HCT116 (cell line): Measurements from ENCODE around the gene RAB9A. TPM values are rescaled to one million over a fixed set of nuclear protein-coding genes. Genes with fewer than 3 reads are reported as not detected.

Experiments used
- ATAC-seq: fragments of 200-7000 bp; cut with Tn5 transposase; 2 replicates; pipeline ENCODE4 v1.9.1; 2020; ENCODE audit warnings: mild to moderate bottlenecking, moderate library complexity
- BruUV-seq: library from RNA; stranded (reverse); fragments of 400-500 nt; replicated peaks from 2 replicates; lab custom pipeline; 2021; lab: Mats Ljungman, UMichigan
- CTCF ChIA-PET: fragments of 300-600 bp; sonication (Branson Sonifier 250); formaldehyde crosslinking; loops from one replicate; lab custom pipeline; 2021; ENCODE audit warnings: antibody characterized with exemption; lab: Charles Lee
- POLR2A ChIA-PET: fragments of 300-600, 350-600 bp; sonication (Branson Sonifier 250); formaldehyde crosslinking; loops from one replicate; lab custom pipeline; 2021; ENCODE audit warnings: antibody characterized with exemption; lab: Charles Lee
- RAD21 ChIA-PET, 2 experiments: fragments of 300-600 bp; sonication (Branson Sonifier 250); formaldehyde crosslinking; loops; one replicate each; lab custom pipeline; 2023; ENCODE audit warnings: low total read pairs in 2 of 2; ENCODE audit not compliant: uncharacterized antibody in 2 of 2, unreplicated experiment in 2 of 2, low non-redundant PET in 1 of 2; lab: Charles Lee
- DNase-seq: peaks from one replicate; pipeline ENCODE4 v3.0.0-alpha.2; 2010; ENCODE audit warnings: low read depth, low spot score
- H2AFZ ChIP-seq: fragments of 200-600 bp; shearing (Covaris generic), sonication (generic); 2 replicates; pipeline ENCODE4 v1.6.1; 2017; ENCODE audit warnings: low read depth, mixed run types, mixed read lengths, antibody characterized with exemption, low read length; ENCODE audit not compliant: poor library complexity, severe bottlenecking
- H3K27ac ChIP-seq: 2 replicates; pipeline ENCODE4 v1.5.1; 2012; ENCODE audit warnings: low read depth, low read length
- H3K27me3 ChIP-seq: fragments of 200-600 bp; sonication (generic); 2 replicates; pipeline ENCODE4 v1.6.1; 2016; ENCODE audit warnings: mixed run types, low read length, mixed read lengths; ENCODE audit not compliant: insufficient read depth
- H3K36me3 ChIP-seq, 2 experiments: fragments of 200-500 bp in 1 of 2; fragments of 200-600 bp in 1 of 2; sonication (Bioruptor generic) in 1 of 2; sonication (generic) in 1 of 2; 2 replicates each; pipeline versions ENCODE4 v1.5.1 to v1.6.1; 2014 to 2016; ENCODE audit warnings: low read length in 2 of 2, inconsistent platforms in 1 of 2, mixed read lengths in 1 of 2, mixed run types in 1 of 2; ENCODE audit not compliant: insufficient read depth in 2 of 2, control insufficient read depth in 1 of 2
- H3K4me1 ChIP-seq, 2 experiments: fragments of 200-600 bp in 1 of 2; sonication (generic) in 1 of 2; 2 replicates each; pipeline versions ENCODE4 v1.5.1 to v1.6.1; 2012 to 2017; ENCODE audit warnings: low read length in 2 of 2, inconsistent platforms in 1 of 2, mild to moderate bottlenecking in 1 of 2, mixed read lengths in 1 of 2, mixed run types in 1 of 2, moderate library complexity in 1 of 2; ENCODE audit not compliant: insufficient read depth in 2 of 2, control insufficient read depth in 1 of 2
- H3K4me2 ChIP-seq: fragments of 200-600 bp; sonication (generic); 2 replicates; pipeline ENCODE4 v1.6.1; 2017; ENCODE audit warnings: mixed run types, low read length, mixed read lengths
- H3K4me3 ChIP-seq, 2 experiments: fragments of 200-600 bp in 1 of 2; sonication (generic) in 1 of 2; replicated peaks in 1 of 2; 2 replicates each; pipeline ENCODE4 v1.5.1; 2011 to 2016; ENCODE audit warnings: low read length in 2 of 2, control low read depth in 1 of 2, low read depth in 1 of 2, mild to moderate bottlenecking in 1 of 2, mixed read lengths in 1 of 2, mixed run types in 1 of 2
- H3K79me2 ChIP-seq: fragments of 200-600 bp; sonication (generic); 2 replicates; pipeline ENCODE4 v1.6.1; 2017; ENCODE audit warnings: mild to moderate bottlenecking, mixed run types, low read length, moderate library complexity, mixed read lengths; ENCODE audit not compliant: insufficient read depth
- H3K9ac ChIP-seq: fragments of 200-600 bp; sonication (generic); 2 replicates; pipeline ENCODE4 v1.6.1; 2016; ENCODE audit warnings: low read length, mixed read lengths
- H3K9me2 ChIP-seq: fragments of 200-600 bp; sonication (generic), shearing (Covaris generic); 2 replicates; pipeline ENCODE4 v1.6.1; 2017; ENCODE audit warnings: mixed run types, mild to moderate bottlenecking, moderate library complexity; ENCODE audit not compliant: insufficient read depth
- H3K9me3 ChIP-seq, 2 experiments: fragments of 200-500 bp in 1 of 2; fragments of 200-600 bp in 1 of 2; sonication (Bioruptor generic) in 1 of 2; sonication (generic) in 1 of 2; 2 replicates each; pipeline ENCODE4 v1.6.1; 2014 to 2017; ENCODE audit warnings: low read length in 2 of 2, mixed read lengths in 2 of 2, inconsistent platforms in 1 of 2, low read depth in 1 of 2, mild to moderate bottlenecking in 1 of 2, mixed run types in 1 of 2, moderate library complexity in 1 of 2; ENCODE audit not compliant: control insufficient read depth in 1 of 2, insufficient read depth in 1 of 2
- H4K20me1 ChIP-seq: fragments of 200-600 bp; sonication (generic), shearing (Covaris generic); 2 replicates; pipeline ENCODE4 v1.6.1; 2017; ENCODE audit warnings: mixed run types, mild to moderate bottlenecking, moderate library complexity; ENCODE audit not compliant: insufficient read depth
- CBX3 ChIP-seq: IDR thresholded peaks from 2 replicates; pipeline ENCODE4 v1.6.1; 2012; ENCODE audit warnings: low read depth
- CEBPB ChIP-seq: IDR thresholded peaks from 2 replicates; pipeline ENCODE4 v1.6.1; 2012; ENCODE audit warnings: low read depth
- EGR1 ChIP-seq: IDR thresholded peaks from 2 replicates; pipeline ENCODE4 v1.6.1; 2012; ENCODE audit warnings: low read depth
- ELF1 ChIP-seq: IDR thresholded peaks from 2 replicates; pipeline ENCODE4 v1.6.1; 2012; ENCODE audit warnings: low read depth, borderline replicate concordance
- EZH2 ChIP-seq: fragments of 200-600 bp; sonication (generic); IDR thresholded peaks from 2 replicates; pipeline ENCODE4 v1.6.1; 2017; ENCODE audit warnings: antibody characterized with exemption, mixed run types
- EZH2phosphoT487 ChIP-seq: fragments of 200-600 bp; IDR thresholded peaks from 2 replicates; pipeline ENCODE4 v1.6.1; 2018; ENCODE audit warnings: antibody characterized with exemption, borderline replicate concordance
- JUND ChIP-seq: IDR thresholded peaks from 2 replicates; pipeline ENCODE4 v1.6.1; 2012
- POLR2A ChIP-seq: IDR thresholded peaks from 2 replicates; pipeline ENCODE4 v1.7.0; 2011; ENCODE audit warnings: borderline replicate concordance; ENCODE audit not compliant: insufficient read depth, insufficient read length; ENCODE audit errors: extremely low read depth
- POLR2AphosphoS5 ChIP-seq: IDR thresholded peaks from 2 replicates; pipeline ENCODE4 v1.6.1; 2011; ENCODE audit warnings: mild to moderate bottlenecking, low read depth, low read length, moderate library complexity
- YY1 ChIP-seq: IDR thresholded peaks from 2 replicates; pipeline ENCODE4 v1.6.1; 2011; ENCODE audit warnings: low read length, low read depth, moderate library complexity, mild to moderate bottlenecking; ENCODE audit not compliant: insufficient replicate concordance; ENCODE audit errors: extremely low read depth
- ZFX ChIP-seq: fragments of 450-650 bp; IDR thresholded peaks from 2 replicates; pipeline ENCODE4 v1.6.1; 2017
- ZNF274 ChIP-seq: fragments of 200-500 bp; sonication (Bioruptor generic); IDR thresholded peaks from 2 replicates; pipeline ENCODE4 v1.6.1; 2014; ENCODE audit warnings: mild to moderate bottlenecking, low read depth, low read length, inconsistent platforms
- intact Hi-C: fragments of 100-400 bp; cut with micrococcal nuclease; formaldehyde crosslinking; loops from 2 replicates; pipeline ENCODE4 v1.10.0; 2022
- total RNA-seq: library from RNA; stranded (reverse); gene quantifications from one replicate; pipeline ENCODE4 v1.2.1, GENCODE V29; 2021; ENCODE audit not compliant: unreplicated experiment
- TF ChIP-seq, protein P1 (sequence below), 3 experiments: fragments of 200-600 bp in 1 of 3; sonication (generic) in 1 of 3; IDR thresholded peaks in 2 of 3; conservative IDR thresholded peaks in 1 of 3; 2 replicates each; pipeline ENCODE4 v1.5.1; 2012 to 2017; ENCODE audit warnings: low read depth in 2 of 3, low read length in 2 of 3, antibody characterized with exemption in 1 of 3, borderline replicate concordance in 1 of 3, control low read depth in 1 of 3, mild to moderate bottlenecking in 1 of 3, mixed read lengths in 1 of 3, mixed run types in 1 of 3, moderate library complexity in 1 of 3; ENCODE audit not compliant: insufficient read depth in 1 of 3
- TF ChIP-seq, protein P2 (sequence below): IDR thresholded peaks from 2 replicates; pipeline ENCODE4 v1.6.1; 2012
- TF ChIP-seq, protein P3 (sequence below): IDR thresholded peaks from 2 replicates; pipeline ENCODE4 v1.6.1; 2012; ENCODE audit warnings: low read depth
- TF ChIP-seq, protein P4 (sequence below): IDR thresholded peaks from 2 replicates; pipeline ENCODE4 v1.6.1; 2011; ENCODE audit warnings: mild to moderate bottlenecking, low read length, moderate library complexity; ENCODE audit not compliant: insufficient replicate concordance; ENCODE audit errors: extremely low read depth

RAB9A gene
- total RNA-seq, 1 experiment from 2014 or later = 23.9 TPM

DNA sequence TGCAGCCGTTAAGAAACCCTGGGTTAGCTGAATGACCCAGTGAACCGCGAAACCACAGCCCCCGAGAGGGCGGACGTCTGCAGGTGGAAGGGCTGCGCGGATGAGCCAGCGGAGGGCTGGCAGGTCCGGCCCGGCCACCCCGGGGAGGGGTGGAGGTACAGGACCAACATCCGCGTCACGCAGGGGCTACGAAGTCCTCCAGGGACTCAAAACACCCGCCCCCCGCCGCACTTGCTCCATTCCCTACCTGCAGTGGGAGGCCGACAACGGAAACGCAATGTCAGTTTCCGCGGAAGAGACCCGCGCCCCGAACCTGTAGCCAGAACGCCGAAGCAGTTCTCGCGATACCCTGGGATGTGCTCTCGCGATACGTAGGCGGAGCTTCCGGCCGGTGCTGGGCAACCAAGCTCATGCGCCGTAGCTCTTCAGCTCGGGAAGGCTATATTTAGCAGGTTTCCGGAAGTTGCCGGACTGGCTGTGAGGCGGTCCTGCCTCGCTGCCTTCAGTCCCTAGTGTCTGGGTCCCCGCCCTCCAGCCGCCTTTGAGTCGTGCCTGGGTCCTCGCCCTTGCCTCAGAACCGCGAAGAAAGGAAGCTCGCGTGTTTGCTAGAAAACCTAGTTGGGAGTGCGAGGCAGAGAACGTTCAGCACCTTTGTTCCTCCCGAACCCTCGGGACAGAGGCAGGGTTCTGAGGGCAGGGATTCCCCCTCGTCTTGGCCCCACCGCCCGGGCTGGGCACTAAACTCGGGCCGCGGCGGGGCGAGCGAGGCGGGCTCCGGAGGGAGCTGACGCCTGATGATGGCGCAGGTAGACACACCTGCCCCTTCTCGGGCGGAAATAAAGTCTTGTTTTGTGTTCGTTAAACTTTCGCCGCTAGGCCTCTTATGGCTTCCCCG lies 45.6 kb downstream of the RAB9A start, which contains the start of the genes OFD1 and TRAPPC2 (continued):
- TF ChIP-seq, protein P1, sequence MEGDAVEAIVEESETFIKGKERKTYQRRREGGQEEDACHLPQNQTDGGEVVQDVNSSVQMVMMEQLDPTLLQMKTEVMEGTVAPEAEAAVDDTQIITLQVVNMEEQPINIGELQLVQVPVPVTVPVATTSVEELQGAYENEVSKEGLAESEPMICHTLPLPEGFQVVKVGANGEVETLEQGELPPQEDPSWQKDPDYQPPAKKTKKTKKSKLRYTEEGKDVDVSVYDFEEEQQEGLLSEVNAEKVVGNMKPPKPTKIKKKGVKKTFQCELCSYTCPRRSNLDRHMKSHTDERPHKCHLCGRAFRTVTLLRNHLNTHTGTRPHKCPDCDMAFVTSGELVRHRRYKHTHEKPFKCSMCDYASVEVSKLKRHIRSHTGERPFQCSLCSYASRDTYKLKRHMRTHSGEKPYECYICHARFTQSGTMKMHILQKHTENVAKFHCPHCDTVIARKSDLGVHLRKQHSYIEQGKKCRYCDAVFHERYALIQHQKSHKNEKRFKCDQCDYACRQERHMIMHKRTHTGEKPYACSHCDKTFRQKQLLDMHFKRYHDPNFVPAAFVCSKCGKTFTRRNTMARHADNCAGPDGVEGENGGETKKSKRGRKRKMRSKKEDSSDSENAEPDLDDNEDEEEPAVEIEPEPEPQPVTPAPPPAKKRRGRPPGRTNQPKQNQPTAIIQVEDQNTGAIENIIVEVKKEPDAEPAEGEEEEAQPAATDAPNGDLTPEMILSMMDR (IDR thresholded peaks at IDR 0.05 in 2 of 3, conservative IDR thresholded peaks at IDR 0.05 in 1 of 3; ENCODE audit: borderline replicate concordance in 1 of 3, insufficient read depth in 1 of 3, low read depth in 2 of 3, low read length in 2 of 3) = no peak
- TF ChIP-seq ZFX (peak; percentile 47; the same call in 1 of the 2 replicates), JUND (no peak), ZNF274 (no peak), EZH2 (no peak), EGR1 (no peak), ELF1 (peak; percentile 54; the same call in 1 of the 2 replicates), CBX3 (no peak), POLR2AphosphoS5 (peak; percentile 84)
- TF ChIP-seq, protein P2, sequence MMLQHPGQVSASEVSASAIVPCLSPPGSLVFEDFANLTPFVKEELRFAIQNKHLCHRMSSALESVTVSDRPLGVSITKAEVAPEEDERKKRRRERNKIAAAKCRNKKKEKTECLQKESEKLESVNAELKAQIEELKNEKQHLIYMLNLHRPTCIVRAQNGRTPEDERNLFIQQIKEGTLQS = no peak

DNA sequence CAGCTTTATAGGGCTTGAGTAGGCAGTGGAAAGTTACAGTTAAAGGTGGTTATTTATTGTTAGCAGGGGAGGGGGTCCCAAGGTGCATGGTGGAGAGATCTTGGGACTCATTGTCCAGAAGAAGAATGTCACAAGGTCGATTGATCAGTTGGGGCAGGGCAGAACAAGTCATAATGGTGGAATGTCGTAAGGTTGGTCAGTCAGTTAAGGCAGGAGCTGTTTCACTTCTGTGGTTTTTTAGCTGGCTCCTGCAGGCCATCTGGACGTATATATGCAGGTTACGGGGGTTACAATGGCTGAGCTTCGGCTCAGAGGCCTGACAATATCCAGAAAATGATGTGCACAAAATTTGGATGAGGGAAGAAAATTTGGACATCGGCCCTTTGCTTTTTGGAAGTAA lies 52.8 kb downstream of the RAB9A start:
- H3K4me1 ChIP-seq = no peaks in the 10 kb centered on the region
- intact Hi-C loops = no loop called here
- no peak overlapping the region for H3K4me3 ChIP-seq
- ChIA-PET RAD21 (no interaction called here), POLR2A (no interaction called here), CTCF (no interaction called here)
- no peak overlapping the region for H3K9ac ChIP-seq
- H2AFZ ChIP-seq = no peak overlapping the region
- no TSS peak for BruUV-seq
- H4K20me1 ChIP-seq = no peaks in the 10 kb centered on the region
- no peaks in the 10 kb centered on the region for H3K79me2 ChIP-seq
- H3K4me2 ChIP-seq = no peak overlapping the region
- H3K27ac ChIP-seq = no peak overlapping the region
- no peaks in the 10 kb centered on the region for H3K9me3 ChIP-seq
- H3K27me3 ChIP-seq = no peaks in the 10 kb centered on the region
- ATAC-seq = no peak
- no peak for DNase-seq
- H3K9me2 ChIP-seq = no peaks in the 10 kb centered on the region
- peaks cover 4 to 7% of the 10 kb centered on the region in 2 experiments; a peak in 3 of 4 replicates for H3K36me3 ChIP-seq
- TF ChIP-seq POLR2A (no peak), EZH2 (no peak), YY1 (no peak), ELF1 (no peak), EZH2phosphoT487 (no peak), CEBPB (no peak), CBX3 (no peak)
- TF ChIP-seq, protein P3, sequence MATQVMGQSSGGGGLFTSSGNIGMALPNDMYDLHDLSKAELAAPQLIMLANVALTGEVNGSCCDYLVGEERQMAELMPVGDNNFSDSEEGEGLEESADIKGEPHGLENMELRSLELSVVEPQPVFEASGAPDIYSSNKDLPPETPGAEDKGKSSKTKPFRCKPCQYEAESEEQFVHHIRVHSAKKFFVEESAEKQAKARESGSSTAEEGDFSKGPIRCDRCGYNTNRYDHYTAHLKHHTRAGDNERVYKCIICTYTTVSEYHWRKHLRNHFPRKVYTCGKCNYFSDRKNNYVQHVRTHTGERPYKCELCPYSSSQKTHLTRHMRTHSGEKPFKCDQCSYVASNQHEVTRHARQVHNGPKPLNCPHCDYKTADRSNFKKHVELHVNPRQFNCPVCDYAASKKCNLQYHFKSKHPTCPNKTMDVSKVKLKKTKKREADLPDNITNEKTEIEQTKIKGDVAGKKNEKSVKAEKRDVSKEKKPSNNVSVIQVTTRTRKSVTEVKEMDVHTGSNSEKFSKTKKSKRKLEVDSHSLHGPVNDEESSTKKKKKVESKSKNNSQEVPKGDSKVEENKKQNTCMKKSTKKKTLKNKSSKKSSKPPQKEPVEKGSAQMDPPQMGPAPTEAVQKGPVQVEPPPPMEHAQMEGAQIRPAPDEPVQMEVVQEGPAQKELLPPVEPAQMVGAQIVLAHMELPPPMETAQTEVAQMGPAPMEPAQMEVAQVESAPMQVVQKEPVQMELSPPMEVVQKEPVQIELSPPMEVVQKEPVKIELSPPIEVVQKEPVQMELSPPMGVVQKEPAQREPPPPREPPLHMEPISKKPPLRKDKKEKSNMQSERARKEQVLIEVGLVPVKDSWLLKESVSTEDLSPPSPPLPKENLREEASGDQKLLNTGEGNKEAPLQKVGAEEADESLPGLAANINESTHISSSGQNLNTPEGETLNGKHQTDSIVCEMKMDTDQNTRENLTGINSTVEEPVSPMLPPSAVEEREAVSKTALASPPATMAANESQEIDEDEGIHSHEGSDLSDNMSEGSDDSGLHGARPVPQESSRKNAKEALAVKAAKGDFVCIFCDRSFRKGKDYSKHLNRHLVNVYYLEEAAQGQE = no peak
- TF ChIP-seq, protein P4, sequence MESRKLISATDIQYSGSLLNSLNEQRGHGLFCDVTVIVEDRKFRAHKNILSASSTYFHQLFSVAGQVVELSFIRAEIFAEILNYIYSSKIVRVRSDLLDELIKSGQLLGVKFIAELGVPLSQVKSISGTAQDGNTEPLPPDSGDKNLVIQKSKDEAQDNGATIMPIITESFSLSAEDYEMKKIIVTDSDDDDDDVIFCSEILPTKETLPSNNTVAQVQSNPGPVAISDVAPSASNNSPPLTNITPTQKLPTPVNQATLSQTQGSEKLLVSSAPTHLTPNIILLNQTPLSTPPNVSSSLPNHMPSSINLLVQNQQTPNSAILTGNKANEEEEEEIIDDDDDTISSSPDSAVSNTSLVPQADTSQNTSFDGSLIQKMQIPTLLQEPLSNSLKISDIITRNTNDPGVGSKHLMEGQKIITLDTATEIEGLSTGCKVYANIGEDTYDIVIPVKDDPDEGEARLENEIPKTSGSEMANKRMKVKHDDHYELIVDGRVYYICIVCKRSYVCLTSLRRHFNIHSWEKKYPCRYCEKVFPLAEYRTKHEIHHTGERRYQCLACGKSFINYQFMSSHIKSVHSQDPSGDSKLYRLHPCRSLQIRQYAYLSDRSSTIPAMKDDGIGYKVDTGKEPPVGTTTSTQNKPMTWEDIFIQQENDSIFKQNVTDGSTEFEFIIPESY = no peak
